Panc1 (cell line): Measurements from ENCODE around the gene YAE1. TPM values are rescaled to one million over a fixed set of nuclear protein-coding genes. Genes with fewer than 3 reads are reported as not detected.

Experiments used
- ATAC-seq: fragments of 200-7000 bp; cut with Tn5 transposase; 2 replicates; pipeline ENCODE4 v1.9.1; 2020; ENCODE audit warnings: mild to moderate bottlenecking, moderate library complexity
- BruUV-seq: library from RNA; stranded (reverse); fragments of 400-500 nt; replicated peaks from 2 replicates; lab custom pipeline; 2021; lab: Mats Ljungman, UMichigan
- CTCF ChIA-PET: fragments of 300-600 bp; sonication (Branson Sonifier 250); formaldehyde crosslinking; loops from one replicate; lab custom pipeline; 2022; ENCODE audit warnings: antibody characterized with exemption; lab: Charles Lee
- POLR2A ChIA-PET: fragments of 300-600 bp; sonication (Branson Sonifier 250); formaldehyde crosslinking; loops from one replicate; lab custom pipeline; 2022; ENCODE audit warnings: antibody characterized with exemption; lab: Charles Lee
- DNase-seq: peaks from one replicate; pipeline ENCODE4 v3.0.0-alpha.2; 2010; ENCODE audit warnings: low read depth, low spot score
- H3K27ac ChIP-seq: 2 replicates; pipeline ENCODE4 v1.5.1; 2011; ENCODE audit warnings: mild to moderate bottlenecking, low read length, inconsistent platforms
- H3K27me3 ChIP-seq: fragments of 200-500 bp; sonication (Bioruptor generic); 2 replicates; pipeline ENCODE4 v1.6.0; 2014; ENCODE audit warnings: low read length, inconsistent platforms; ENCODE audit not compliant: control insufficient read depth, insufficient read depth
- H3K36me3 ChIP-seq: fragments of 200-500 bp; sonication (Bioruptor generic); 2 replicates; pipeline ENCODE4 v1.5.1; 2014; ENCODE audit warnings: inconsistent platforms, mild to moderate bottlenecking, low read length, moderate library complexity; ENCODE audit not compliant: control insufficient read depth, insufficient read depth
- H3K4me1 ChIP-seq: 2 replicates; pipeline ENCODE4 v1.5.1; 2011; ENCODE audit warnings: inconsistent platforms, mild to moderate bottlenecking, low read length, moderate library complexity; ENCODE audit not compliant: control insufficient read depth, insufficient read depth
- H3K4me3 ChIP-seq, 2 experiments: 2 replicates each; pipeline ENCODE4 v1.5.1; 2011 to 2012; ENCODE audit warnings: low read depth in 2 of 2, low read length in 2 of 2, mild to moderate bottlenecking in 2 of 2, inconsistent platforms in 1 of 2, moderate library complexity in 1 of 2
- H3K9me3 ChIP-seq: fragments of 200-500 bp; sonication (Bioruptor generic); 2 replicates; pipeline ENCODE4 v1.5.1; 2014; ENCODE audit warnings: low read depth, mild to moderate bottlenecking, inconsistent platforms, low read length, moderate library complexity; ENCODE audit not compliant: control insufficient read depth, insufficient read depth
- POLR2AphosphoS5 ChIP-seq: IDR thresholded peaks from 2 replicates; pipeline ENCODE4 v1.6.1; 2012; ENCODE audit warnings: mild to moderate bottlenecking, low read depth, low read length, moderate library complexity
- REST ChIP-seq, 2 experiments: IDR thresholded peaks; 2 replicates each; pipeline ENCODE4 v1.6.1; 2011 to 2012; ENCODE audit warnings: low read depth in 2 of 2, control low read depth in 1 of 2, low read length in 1 of 2, mild to moderate bottlenecking in 1 of 2, moderate library complexity in 1 of 2; ENCODE audit not compliant: insufficient read depth in 1 of 2
- SIN3A ChIP-seq: IDR thresholded peaks from 2 replicates; pipeline ENCODE4 v1.6.1; 2012; ENCODE audit warnings: low read depth, mild to moderate bottlenecking, low read length, moderate library complexity, borderline replicate concordance; ENCODE audit not compliant: insufficient read depth
- TCF7L2 ChIP-seq: IDR thresholded peaks from 2 replicates; pipeline ENCODE4 v1.6.1; 2011; ENCODE audit warnings: mild to moderate bottlenecking, low read depth, low read length, inconsistent platforms
- in situ Hi-C: cut with HindIII; loops from 2 replicates; pipeline ENCODE4 v1.10.0; 2016; ENCODE audit warnings: low sequenced_read_pairs, low pct_unique_long_range_greater_than_20kb
- intact Hi-C: fragments of 100-400 bp; cut with micrococcal nuclease; formaldehyde crosslinking; loops from one replicate; pipeline ENCODE4 v1.10.0; 2022; ENCODE audit not compliant: unreplicated experiment
- total RNA-seq: library from RNA; stranded (reverse); gene quantifications from one replicate; pipeline ENCODE4 v1.2.1, GENCODE V29; 2021; ENCODE audit not compliant: unreplicated experiment
- TF ChIP-seq, protein P1 (sequence below): fragments of 450-650 bp; IDR thresholded peaks from 2 replicates; pipeline ENCODE4 v1.5.1; 2017; ENCODE audit warnings: mild to moderate bottlenecking

YAE1 gene
- total RNA-seq, 1 experiment from 2014 or later = 20.1 TPM

- H3K36me3 ChIP-seq = no peaks in the 10 kb centered on the region
- H3K27ac ChIP-seq = no peak overlapping the region
- H3K4me1 ChIP-seq = peaks cover 5% of the 10 kb centered on the region
- no peaks in the 10 kb centered on the region for H3K9me3 ChIP-seq
- no peak for ATAC-seq
- no TSS peak for BruUV-seq
- ChIA-PET CTCF (no interaction called here), POLR2A (no interaction called here)
- in situ Hi-C loops (no loop called here), intact Hi-C loops (no loop called here)
- no peak for TF ChIP-seq REST (IDR thresholded peaks at IDR 0.05; ENCODE audit: insufficient read depth in 1 of 2, low read depth in 2 of 2, low read length in 1 of 2)
- TF ChIP-seq POLR2AphosphoS5 = no peak
- TF ChIP-seq SIN3A = no peak
- no peak for DNase-seq
- H3K27me3 ChIP-seq = 0 out of 2 replicates have a peak, but pooled peaks cover 2% of the 10 kb centered on the region
- no peak overlapping the region for H3K4me3 ChIP-seq
Measured at GRCh38 chr7:39618868-39619267, 52.7 kb downstream of the YAE1 start.

- H3K9me3 ChIP-seq = no peaks in the 10 kb centered on the region
- H3K4me3 ChIP-seq = no peak overlapping the region
- TF ChIP-seq SIN3A (no peak), POLR2AphosphoS5 (no peak), TCF7L2 (no peak), REST (IDR thresholded peaks at IDR 0.05; ENCODE audit: insufficient read depth in 1 of 2, low read depth in 2 of 2, low read length in 1 of 2) (no peak)
- TF ChIP-seq, protein P1, sequence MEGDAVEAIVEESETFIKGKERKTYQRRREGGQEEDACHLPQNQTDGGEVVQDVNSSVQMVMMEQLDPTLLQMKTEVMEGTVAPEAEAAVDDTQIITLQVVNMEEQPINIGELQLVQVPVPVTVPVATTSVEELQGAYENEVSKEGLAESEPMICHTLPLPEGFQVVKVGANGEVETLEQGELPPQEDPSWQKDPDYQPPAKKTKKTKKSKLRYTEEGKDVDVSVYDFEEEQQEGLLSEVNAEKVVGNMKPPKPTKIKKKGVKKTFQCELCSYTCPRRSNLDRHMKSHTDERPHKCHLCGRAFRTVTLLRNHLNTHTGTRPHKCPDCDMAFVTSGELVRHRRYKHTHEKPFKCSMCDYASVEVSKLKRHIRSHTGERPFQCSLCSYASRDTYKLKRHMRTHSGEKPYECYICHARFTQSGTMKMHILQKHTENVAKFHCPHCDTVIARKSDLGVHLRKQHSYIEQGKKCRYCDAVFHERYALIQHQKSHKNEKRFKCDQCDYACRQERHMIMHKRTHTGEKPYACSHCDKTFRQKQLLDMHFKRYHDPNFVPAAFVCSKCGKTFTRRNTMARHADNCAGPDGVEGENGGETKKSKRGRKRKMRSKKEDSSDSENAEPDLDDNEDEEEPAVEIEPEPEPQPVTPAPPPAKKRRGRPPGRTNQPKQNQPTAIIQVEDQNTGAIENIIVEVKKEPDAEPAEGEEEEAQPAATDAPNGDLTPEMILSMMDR = no peak
- no peak overlapping the region for H3K27ac ChIP-seq
- ATAC-seq (no peak), DNase-seq (no peak)
- 0 out of 2 replicates have a peak, but pooled peaks cover 2% of the 10 kb centered on the region for H3K27me3 ChIP-seq
- ChIA-PET POLR2A (no interaction called here), CTCF (interaction anchor here (0.6 kb wide), 1 partner anchor 39 kb away, joined by 3 read pairs; no protein-coding TSS in a partner anchor)
- no peaks in the 10 kb centered on the region for H3K36me3 ChIP-seq
- H3K4me1 ChIP-seq = peaks cover 15% of the 10 kb centered on the region
- intact Hi-C loops = no loop called here
- in situ Hi-C loops = no loop called here
- BruUV-seq = no TSS peak
Measured at GRCh38 chr7:39620486-39620885, 54.3 kb downstream of the YAE1 start.
